HepG2 (cell line): Measurements from ENCODE around the gene CISD1. TPM values are rescaled to one million over a fixed set of nuclear protein-coding genes. Genes with fewer than 3 reads are reported as not detected.

Source experiments
- ARHGAP35 ChIP-seq: sonication (generic); formaldehyde crosslinking; IDR thresholded peaks from 2 replicates; pipeline ENCODE4 v1.9.0; 2022; ENCODE audit warnings: mild to moderate bottlenecking, inconsistent platforms, moderate library complexity, missing genetic modification reagents, borderline replicate concordance
- ATRX ChIP-seq: sonication (generic); formaldehyde crosslinking; IDR thresholded peaks from 2 replicates; pipeline ENCODE4 v1.4.0; 2020; ENCODE audit warnings: missing genetic modification reagents, borderline replicate concordance
- CC2D1A ChIP-seq: sonication (generic); formaldehyde crosslinking; IDR thresholded peaks from 2 replicates; pipeline ENCODE4 v1.8.1; 2023; ENCODE audit warnings: mild to moderate bottlenecking, missing genetic modification reagents
- CERS6 ChIP-seq: sonication (generic); formaldehyde crosslinking; IDR thresholded peaks from 2 replicates; pipeline ENCODE4 v1.5.0; 2020; ENCODE audit warnings: missing genetic modification reagents
- FOXO1 ChIP-seq: sonication (generic); formaldehyde crosslinking; IDR thresholded peaks from 2 replicates; pipeline ENCODE4 v1.4.0; 2020; ENCODE audit warnings: missing genetic modification reagents
- HDAC1 ChIP-seq: sonication (generic); formaldehyde crosslinking; IDR thresholded peaks from 2 replicates; pipeline ENCODE4 v1.5.1; 2020; ENCODE audit warnings: mild to moderate bottlenecking, missing genetic modification reagents
- HDAC2 ChIP-seq: sonication (generic); formaldehyde crosslinking; IDR thresholded peaks from 2 replicates; pipeline ENCODE4 v1.4.0; 2020; ENCODE audit warnings: missing genetic modification reagents
- HOXA7 ChIP-seq: sonication (generic); formaldehyde crosslinking; IDR thresholded peaks from 2 replicates; pipeline ENCODE4 v1.8.1; 2022; ENCODE audit warnings: mild to moderate bottlenecking, missing genetic modification reagents, moderate library complexity
- MTF1 ChIP-seq: sonication (generic); formaldehyde crosslinking; IDR thresholded peaks from 2 replicates; pipeline ENCODE4 v1.5.0; 2020; ENCODE audit warnings: missing genetic modification reagents
- NCOA1 ChIP-seq: sonication (generic); formaldehyde crosslinking; IDR thresholded peaks from 2 replicates; pipeline ENCODE4 v1.9.0; 2021; ENCODE audit warnings: missing genetic modification reagents
- PATZ1 ChIP-seq: sonication (generic); formaldehyde crosslinking; IDR thresholded peaks from 2 replicates; pipeline ENCODE4 v1.4.0; 2020; ENCODE audit warnings: missing genetic modification reagents
- PAX8 ChIP-seq: sonication (generic); formaldehyde crosslinking; IDR thresholded peaks from 2 replicates; pipeline ENCODE4 v1.8.0; 2022; ENCODE audit warnings: mild to moderate bottlenecking, missing genetic modification reagents, borderline replicate concordance
- PREB ChIP-seq: sonication (generic); formaldehyde crosslinking; IDR thresholded peaks from 2 replicates; pipeline ENCODE4 v1.4.0; 2020; ENCODE audit warnings: missing genetic modification reagents
- SMAD3 ChIP-seq: sonication (generic); formaldehyde crosslinking; IDR thresholded peaks from 2 replicates; pipeline ENCODE4 v1.4.0; 2020; ENCODE audit warnings: missing genetic modification reagents
- SNRNP70 ChIP-seq: fragments of 200-400 bp; formaldehyde crosslinking; IDR thresholded peaks from 2 replicates; pipeline ENCODE4 v1.6.1; 2017; ENCODE audit warnings: mild to moderate bottlenecking, low read depth, low read length, moderate library complexity
- STAG1 ChIP-seq: sonication (generic); formaldehyde crosslinking; IDR thresholded peaks from 2 replicates; pipeline ENCODE4 v1.4.0; 2020; ENCODE audit warnings: missing genetic modification reagents
- TAF15 ChIP-seq: fragments of 200-400 bp; formaldehyde crosslinking; IDR thresholded peaks from one replicate; pipeline ENCODE4 v1.6.1; 2018; ENCODE audit warnings: mild to moderate bottlenecking, low read depth, low read length; ENCODE audit not compliant: poor library complexity, severe bottlenecking
- TP53 ChIP-seq: sonication (generic); formaldehyde crosslinking; conservative IDR thresholded peaks from 2 replicates; pipeline ENCODE4 v1.4.0; 2020; ENCODE audit warnings: missing genetic modification reagents
- ZNF136 ChIP-seq: sonication (generic); formaldehyde crosslinking; IDR thresholded peaks from 2 replicates; pipeline ENCODE4 v1.8.1; 2022; ENCODE audit warnings: low read depth, mild to moderate bottlenecking, moderate library complexity, missing genetic modification reagents
- ZNF616 ChIP-seq: sonication (generic); formaldehyde crosslinking; IDR thresholded peaks from 2 replicates; pipeline ENCODE4 v1.5.0; 2020; ENCODE audit warnings: low read depth, mild to moderate bottlenecking, missing genetic modification reagents
- ZNF761 ChIP-seq: sonication (generic); formaldehyde crosslinking; conservative IDR thresholded peaks from 2 replicates; pipeline ENCODE4 v1.4.0; 2020; ENCODE audit warnings: mild to moderate bottlenecking, missing genetic modification reagents
- ZSCAN5A ChIP-seq: sonication (generic); formaldehyde crosslinking; IDR thresholded peaks from 2 replicates; pipeline ENCODE4 v1.8.0; 2022; ENCODE audit warnings: mild to moderate bottlenecking, missing genetic modification reagents, borderline replicate concordance
- polyA plus RNA-seq, 8 experiments: library from polyadenylated mRNA; depleted of rRNA in 3 of 8; stranded (reverse) in 7 of 8; unstranded in 1 of 8; fragments of >200 nt; fragmentation: Illumina TruSeq in 4 of 8; extraction: Trizol in 4 of 8; gene quantifications; 2 replicates each; pipeline versions ENCODE4 v1.2.1 to v1.2.3, GENCODE V29; 2011 to 2016; ENCODE audit warnings: low read depth in 4 of 8, missing spikeins in 1 of 8, mixed read lengths in 1 of 8; ENCODE audit not compliant: insufficient read depth in 1 of 8
- total RNA-seq, 5 experiments: library from RNA; depleted of rRNA; stranded (reverse); fragments of >200 nt; fragmentation: Illumina TruSeq; extraction: Trizol; gene quantifications; 2 replicates each; pipeline ENCODE4 v1.2.3, GENCODE V29; 2016; ENCODE audit warnings: low read depth in 1 of 5

Gene CISD1
- total and polyA plus RNA-seq, 2 of the 13 experiments (the other 11 are each of a cell fraction or from before 2014, with no cell fraction given) = 63.4 to 78.9 TPM

GRCh38 chr10:58266826-58267712 lies 1.9 kb upstream of the CISD1 start (continued):
- 0 out of 2 replicates have a peak, but pooled peaks have one; percentile 2 for TF ChIP-seq ZNF616
- TF ChIP-seq ZNF136 (CRISPR knock-in tag) = no peak
- TF ChIP-seq ATRX (CRISPR knock-in tag) = no peak
- no peak for TF ChIP-seq ARHGAP35 (CRISPR knock-in tag)
- peak; percentile 52; the same call in 1 of the 2 replicates for TF ChIP-seq PATZ1 (CRISPR knock-in tag)
- TF ChIP-seq STAG1 = 0 out of 2 replicates have a peak, but pooled peaks have one; percentile 2
- no peak for TF ChIP-seq SNRNP70
- TF ChIP-seq PREB = no peak
- TF ChIP-seq ZNF761 = no peak
- 0 out of 2 replicates have a peak, but pooled peaks have one; percentile 10 for TF ChIP-seq MTF1
- no peak for TF ChIP-seq CERS6 (CRISPR knock-in tag)
- TF ChIP-seq HDAC2 (CRISPR knock-in tag) = no peak; the same call in 1 of the 2 replicates
- no peak for TF ChIP-seq NCOA1
- no peak for TF ChIP-seq ZSCAN5A (CRISPR knock-in tag)
- TF ChIP-seq CC2D1A (CRISPR knock-in tag) = no peak
- TF ChIP-seq SMAD3 (CRISPR knock-in tag) = no peak
- 0 out of 2 replicates have a peak, but pooled peaks have one; percentile 2 for TF ChIP-seq FOXO1 (CRISPR knock-in tag)
- TF ChIP-seq TP53 = no peak
- no peak for TF ChIP-seq HOXA7 (CRISPR knock-in tag)
- TF ChIP-seq HDAC1 (CRISPR knock-in tag) = no peak
- TF ChIP-seq TAF15 = no peak
- TF ChIP-seq PAX8 (CRISPR knock-in tag) = 0 out of 2 replicates have a peak, but pooled peaks have one; percentile 62
